Omental fat pad (tissue), 4 donors: Measurements from ENCODE around the gene SLC45A3. TPM values are rescaled to one million over a fixed set of nuclear protein-coding genes. Genes with fewer than 3 reads are reported as not detected.

Experiments used
- small RNA-seq: library from RNA; depleted of rRNA; stranded (forward); fragments of <200 nt; gene quantifications from one replicate; pipeline ENCODE3, GENCODE V24; 2016
- total RNA-seq, 4 donors: library from RNA; depleted of rRNA; stranded (reverse); fragments of >200 nt; gene quantifications; one replicate each; pipeline ENCODE4 v1.1.0, GENCODE V29; 2016

SLC45A3 gene
- total RNA-seq, 4 donors from 2014 or later: 1.6 to 2.4 (median 2.1) TPM

Small RNAs within 50 kb of the gene (small RNA-seq; reads per million reads assigned to genes)
- gene RF00017: not detected

Other genes with a start within 250 kb of the SLC45A3 start
- gene BLACAT1, start 224.5 kb downstream of the SLC45A3 start, total RNA-seq: under 1 TPM in 2 of 4 donors, not detected in 2; 0.36 to 0.65 TPM
- 1 to 10 TPM; 2.8 to 9.0 (median 5.3) TPM for gene CDK18, start 175.8 kb downstream of the SLC45A3 start, total RNA-seq
- gene ELK4, start 48.5 kb downstream of the SLC45A3 start, total RNA-seq: 10 to 100 TPM; 20.7 to 37.5 (median 27.8) TPM
- gene NUCKS1, start 69.7 kb upstream of the SLC45A3 start, total RNA-seq: 10 to 100 TPM; 54.8 to 84.8 (median 71.2) TPM
- 10 to 100 TPM; 14.4 to 26.9 (median 20.0) TPM for gene RAB29, start 95.0 kb upstream of the SLC45A3 start, total RNA-seq
- 10 to 100 TPM; 15.3 to 33.1 (median 25.1) TPM for gene SLC41A1, start 132.7 kb upstream of the SLC45A3 start, total RNA-seq
- gene PM20D1, start 169.6 kb upstream of the SLC45A3 start, total RNA-seq: under 1 TPM; 0.19 to 0.74 (median 0.50) TPM